Putamen (tissue), 1 donor: ENCODE data around the gene LIMK1.
"Not testable (repeated sequence)": the region's sequence is repeated elsewhere in the genome, so short reads cannot be mapped to it uniquely, and the experiment has no call there.

ENCODE experiments used
- DNase-seq: peaks from one replicate; pipeline ENCODE4 v3.0.0-alpha.2; 2016; ENCODE audit warnings: low spot score

Gene LIMK1

DNA sequence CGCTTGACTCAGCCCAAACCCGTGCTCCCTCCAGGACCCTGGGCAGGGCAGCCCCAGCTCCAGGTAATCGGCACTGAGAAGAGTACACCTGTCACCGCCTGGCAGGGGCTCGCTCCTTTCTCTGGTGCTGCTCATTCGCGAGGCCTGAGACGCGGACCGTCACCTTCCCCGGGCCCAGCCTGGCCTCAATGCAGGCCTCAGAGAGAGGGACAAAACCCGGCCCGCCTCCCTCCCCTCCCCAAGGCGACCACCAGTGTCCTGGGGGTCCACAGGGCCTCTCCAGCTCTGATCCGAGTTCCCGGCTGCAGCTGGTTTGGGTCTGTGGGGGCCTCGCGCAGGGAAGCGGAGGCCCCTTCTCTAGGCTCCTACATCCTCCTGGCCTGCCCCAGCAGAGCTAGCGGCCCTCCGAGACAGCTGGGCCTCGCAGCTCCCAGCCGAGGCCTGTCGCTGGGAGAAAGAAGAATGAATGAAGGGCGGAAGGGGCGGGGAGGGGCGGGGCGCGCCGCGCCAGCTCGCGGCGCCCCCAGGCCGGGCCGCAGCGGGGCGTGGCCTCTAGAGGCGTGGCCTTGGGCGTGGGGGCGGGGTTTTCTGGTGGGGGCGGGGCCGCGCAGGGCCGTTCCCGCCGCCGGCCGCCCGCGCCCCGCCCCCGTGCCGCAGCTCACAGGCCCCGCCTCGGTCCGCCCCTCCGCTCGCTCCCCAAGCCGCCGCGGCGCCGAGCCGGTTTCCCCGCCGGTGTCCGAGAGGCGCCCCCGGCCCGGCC is at the start of gene LIMK1:
TSS of gene LIMK1 (plus strand) at position 688 of the 760 bp plus-strand sequence. CDS start 187 bp downstream, outside the sequence.
- peak; percentile 88 for DNase-seq

DNA sequence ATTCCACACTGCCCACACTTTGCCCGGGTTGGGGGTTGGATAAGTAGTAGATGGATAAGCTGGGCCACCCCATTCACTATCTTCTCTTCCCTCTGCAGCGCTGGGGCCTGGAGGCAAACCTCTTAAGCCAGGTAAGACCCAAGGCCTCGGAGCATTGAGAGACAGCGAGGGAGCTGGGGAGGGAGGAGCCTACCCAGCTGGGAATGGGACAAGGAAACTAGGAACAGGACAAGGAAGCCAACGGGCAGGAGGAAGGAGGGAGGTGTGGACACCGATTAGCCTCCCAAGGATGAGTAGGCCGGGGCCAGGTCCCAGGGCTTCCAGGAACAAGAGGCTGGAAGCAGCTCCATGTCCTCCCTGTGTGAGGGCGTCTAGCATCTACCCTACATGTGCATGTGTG is 46.0 kb upstream of the LIMK1 start:
- DNase-seq, result no peak

DNA sequence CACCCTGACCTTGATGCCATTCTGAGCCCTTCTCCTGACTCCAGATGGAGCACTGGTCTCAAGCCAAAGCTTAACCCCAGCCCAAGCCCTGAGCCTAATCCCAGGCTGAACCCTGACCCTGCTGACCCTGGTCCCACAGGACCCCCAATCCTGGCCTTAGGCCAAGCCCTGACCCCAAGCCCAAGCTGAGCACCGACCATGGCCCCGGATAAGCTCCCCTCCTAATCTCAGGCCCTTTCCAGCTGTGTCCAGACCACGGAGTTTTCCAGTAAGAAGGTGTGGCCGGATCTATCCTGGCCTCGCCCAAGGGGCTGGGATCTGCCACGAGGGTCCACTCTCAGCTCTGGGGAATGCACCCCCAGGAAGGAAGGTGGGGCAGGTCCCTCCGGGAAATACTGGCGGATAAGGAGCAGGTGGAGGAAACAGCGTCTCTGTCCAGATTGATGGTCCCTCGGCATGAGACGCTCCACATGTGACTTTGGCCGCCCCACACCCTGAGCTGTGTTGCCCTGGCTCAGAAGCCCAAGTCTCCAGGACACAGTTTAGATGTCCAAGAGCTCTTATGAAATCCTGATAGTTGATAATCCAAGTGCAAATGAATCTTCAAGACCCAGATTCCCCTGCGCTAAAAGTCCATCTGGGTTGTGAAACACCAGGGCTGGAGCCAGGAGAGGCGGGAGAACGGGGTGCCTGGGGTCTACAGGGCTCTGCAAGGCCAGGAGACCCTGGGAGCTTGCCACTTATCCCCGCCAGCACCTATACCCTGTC is 45.2 kb upstream of the LIMK1 start:
- no peak for DNase-seq

DNA sequence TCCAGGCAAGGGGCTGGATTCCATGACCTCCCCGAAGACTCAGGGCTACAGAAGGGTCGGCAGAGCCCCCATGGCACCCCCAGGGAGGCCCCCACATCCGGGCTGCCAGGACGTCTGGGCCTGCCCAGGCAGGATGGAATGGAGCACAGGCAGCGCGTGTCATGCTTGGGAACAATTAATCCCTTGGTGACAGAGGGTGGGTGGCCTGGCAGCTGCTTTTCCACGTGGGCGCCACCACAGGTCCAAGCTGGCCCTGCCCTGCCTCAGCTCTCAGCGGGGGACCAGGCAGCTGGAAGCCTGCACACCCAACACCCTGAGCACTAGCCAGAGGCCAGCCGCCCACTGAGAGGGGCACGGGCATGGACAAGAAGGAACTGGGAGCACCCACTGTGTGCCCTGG is 44.3 kb upstream of the LIMK1 start:
- no peak for DNase-seq

DNA sequence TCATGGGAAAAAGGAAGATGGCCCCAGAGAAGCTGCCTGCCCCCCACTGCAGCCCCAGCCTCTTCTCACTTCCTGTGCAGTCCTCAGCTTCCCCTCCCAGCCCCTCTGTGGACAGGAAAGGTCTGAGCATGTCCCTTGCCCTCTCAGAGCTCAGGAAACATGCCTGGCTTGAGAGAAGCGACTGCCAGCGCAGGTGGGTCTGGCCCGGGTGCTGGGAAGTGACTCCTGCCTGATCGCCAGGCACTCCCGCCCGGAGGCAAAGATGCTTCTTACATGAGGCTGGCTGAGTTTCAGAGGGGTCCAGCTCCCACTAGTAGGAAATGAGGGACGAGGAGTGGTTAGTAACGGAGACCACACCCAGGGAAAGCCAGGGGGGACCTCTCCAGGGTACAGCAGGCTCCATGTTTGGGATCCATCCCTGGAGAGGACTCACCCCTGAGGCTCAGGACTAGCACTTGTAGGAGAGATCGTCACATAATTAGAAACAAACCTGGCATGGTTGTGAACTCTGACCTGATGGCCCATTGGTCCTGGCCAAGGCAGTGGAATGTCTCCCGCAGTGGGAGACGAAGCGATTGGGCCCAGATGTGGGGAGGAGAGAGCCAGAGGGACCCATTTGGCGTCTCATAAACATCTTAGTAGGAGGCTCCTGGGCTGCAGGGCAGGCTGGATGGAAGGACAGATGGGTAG is 43.4 kb upstream of the LIMK1 start:
- DNase-seq, result no peak

DNA sequence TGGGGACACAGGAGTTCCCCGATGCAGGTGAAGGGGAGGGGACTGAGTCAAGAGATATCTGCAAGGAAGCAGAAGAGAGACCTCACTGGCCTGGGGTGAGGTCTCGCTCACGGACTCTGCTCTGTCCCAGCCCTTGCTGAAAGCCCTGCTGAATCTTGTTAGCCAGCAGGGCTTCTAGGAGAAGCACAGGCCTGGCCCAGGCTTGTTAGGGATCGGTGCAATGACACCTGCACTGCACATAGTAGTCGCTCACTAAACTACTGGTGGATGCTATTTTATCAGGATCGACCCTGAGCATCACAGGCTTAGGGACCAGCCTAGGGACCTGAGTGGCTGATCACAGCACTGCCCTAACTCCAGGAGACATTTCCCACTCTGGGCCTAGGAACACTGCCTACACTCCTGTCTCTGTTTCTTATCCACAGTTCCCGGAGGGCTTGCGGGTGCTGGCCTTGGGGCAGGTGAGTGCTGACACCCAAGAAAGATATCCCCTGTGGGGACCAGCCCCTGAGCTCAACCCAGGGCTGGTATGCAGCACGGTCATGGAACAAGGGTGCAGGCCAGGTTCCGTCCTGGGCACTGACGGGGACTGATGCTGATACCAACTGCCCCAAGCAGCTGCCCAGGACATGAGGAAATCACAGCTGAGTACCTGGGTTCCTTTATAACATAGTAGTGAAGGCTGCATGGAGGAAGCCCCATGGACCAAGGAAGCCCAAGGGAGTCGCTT is 42.6 kb upstream of the LIMK1 start:
- DNase-seq, result no peak

DNA sequence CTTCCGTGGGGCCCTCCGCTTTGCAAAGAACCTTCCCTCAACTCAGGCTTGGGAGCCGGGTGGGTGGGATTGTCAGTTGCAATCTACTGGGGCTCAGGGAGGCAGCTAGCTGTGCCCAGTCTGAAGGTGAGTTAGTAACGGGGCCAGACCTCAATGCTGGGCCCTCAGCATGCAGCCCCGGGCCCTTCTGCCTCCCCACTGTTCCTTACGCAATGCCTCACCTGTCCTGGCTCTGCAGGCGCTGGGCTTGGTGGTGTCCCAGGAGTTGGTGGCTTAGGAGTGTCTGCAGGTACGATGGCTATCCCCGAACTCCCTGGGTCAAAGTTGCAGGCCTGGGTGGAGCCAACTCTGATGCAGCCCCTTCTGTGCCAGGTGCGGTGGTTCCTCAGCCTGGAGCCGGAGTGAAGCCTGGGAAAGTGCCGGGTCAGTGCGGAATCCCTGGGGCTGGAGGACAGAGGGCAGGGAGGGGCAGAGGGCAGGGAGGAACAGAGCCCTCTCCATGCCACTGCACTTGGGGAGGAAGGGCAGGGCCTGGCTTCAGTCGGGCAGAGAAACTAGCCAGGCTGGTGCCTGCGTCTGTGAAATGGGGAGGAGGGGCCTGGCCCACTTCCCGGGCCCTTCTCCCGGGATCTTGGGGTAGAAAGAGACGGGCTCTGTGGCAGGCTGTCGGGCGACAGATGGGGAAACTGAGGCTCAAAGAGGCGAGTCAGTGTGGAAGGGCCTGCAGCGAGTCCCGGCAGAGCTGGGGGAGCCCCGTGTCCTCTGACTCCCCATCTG is 40.7 kb upstream of the LIMK1 start:
- no peak for DNase-seq

DNA sequence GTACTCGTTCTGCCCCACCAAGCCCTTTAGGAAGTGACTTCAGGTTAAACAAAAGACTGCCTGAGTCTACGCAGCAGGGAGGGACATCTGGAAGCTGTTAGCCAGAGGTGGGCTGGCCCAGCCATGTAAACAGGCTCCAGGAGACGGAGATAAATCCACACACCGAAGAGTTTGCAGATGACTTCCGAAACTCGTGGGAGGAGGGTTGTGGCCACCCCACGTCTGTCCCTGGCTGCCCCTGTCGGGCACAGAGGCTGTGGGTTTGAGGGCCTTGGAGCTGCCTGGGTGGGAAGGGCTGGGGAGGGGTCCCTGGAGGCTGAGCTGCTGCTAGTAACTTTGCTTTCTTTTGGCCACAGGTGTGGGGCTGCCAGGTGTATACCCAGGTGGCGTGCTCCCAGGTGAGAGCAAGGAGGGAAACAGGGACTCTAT is 40.1 kb upstream of the LIMK1 start:
- no peak for DNase-seq

DNA sequence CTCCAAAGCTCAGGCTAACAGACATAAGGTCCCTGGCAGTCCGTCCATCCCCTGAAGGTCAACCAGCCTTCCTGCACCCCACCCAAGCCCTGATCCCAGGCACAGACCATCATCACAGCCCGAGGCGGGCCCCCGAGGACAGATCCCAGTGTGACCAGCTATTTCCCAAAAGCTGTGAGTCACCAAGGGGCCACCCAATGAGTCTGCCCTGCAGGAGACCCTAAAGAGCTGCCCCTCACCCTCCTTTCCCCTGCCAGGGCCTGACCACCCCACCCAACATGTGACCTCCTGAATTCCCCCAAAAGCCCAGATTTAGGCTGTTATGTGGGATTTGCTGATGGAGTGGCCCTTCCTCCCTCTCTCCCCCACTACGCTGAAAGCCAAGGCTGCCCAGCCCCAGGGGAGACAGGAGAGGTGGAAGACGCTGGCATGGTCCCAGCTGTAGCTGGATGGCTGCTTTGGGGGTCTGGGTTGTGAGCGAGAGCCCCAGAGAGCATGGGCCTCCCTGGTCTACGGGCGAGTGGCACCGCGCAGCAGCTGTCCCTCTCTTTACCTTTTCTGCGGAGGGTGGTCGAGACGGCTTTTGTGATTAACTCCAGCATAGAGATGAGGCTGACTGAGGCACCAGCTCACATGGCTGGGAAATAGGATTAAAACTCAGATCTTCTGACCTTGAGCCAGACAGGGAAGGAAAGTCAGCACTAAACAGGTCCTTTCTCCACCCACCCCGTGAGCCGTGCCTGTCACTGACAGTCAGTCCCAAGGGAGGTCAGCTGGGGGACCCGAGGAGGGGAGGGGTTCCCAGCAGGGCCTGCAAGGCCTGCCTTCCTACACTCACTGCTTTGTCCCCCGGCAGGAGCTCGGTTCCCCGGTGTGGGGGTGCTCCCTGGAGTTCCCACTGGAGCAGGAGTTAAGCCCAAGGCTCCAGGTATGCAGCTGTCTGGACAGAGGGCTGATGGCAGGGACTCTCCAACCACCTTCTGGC is 38.9 kb upstream of the LIMK1 start:
- DNase-seq, result peak; percentile 73

DNA sequence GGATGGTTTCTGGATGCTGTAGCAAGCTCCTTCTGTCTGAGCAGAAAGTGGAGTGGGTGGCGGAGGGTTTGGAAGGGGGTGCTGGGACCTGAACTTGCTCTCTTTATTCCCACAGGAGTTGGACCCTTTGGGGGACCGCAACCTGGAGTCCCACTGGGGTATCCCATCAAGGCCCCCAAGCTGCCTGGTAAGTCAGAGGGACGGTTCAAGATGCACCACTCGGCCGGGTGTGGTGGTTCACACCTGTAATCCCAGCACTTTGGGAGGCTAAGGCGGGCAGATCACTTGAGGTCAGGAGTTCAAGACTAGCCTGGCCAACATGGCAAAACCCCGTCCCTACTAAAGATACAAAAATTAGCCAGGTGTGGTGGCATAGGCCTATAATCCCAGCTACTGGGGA is 37.0 kb upstream of the LIMK1 start:
- DNase-seq, result not testable (repeated sequence)

DNA sequence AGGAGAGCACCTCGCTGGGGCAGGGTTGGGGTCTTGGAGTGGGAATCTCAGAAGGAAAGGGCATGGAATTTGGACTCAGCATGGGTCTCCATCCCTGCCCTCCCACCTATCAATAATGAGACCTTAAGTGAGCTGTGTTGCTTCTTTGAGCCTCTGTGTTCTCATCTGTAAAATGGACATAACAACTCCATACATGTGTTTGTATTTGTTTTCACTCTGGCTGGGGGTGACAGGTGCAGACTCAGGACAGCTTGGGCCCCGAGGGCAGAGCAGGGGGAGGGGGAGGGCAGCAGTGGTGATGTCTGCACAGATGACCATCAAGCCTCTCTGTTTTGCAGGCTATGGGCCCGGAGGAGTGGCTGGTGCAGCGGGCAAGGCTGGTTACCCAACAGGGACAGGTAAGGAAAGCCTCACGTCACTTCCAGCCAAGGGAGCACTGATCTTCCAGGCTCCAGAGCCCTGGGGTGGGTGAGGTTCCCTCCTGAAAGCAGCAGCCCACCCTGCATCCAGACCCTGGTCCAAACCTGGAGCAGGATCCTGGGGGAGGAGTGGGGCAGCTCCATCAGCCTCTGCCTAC is 35.7 kb upstream of the LIMK1 start:
- DNase-seq, result no peak

DNA sequence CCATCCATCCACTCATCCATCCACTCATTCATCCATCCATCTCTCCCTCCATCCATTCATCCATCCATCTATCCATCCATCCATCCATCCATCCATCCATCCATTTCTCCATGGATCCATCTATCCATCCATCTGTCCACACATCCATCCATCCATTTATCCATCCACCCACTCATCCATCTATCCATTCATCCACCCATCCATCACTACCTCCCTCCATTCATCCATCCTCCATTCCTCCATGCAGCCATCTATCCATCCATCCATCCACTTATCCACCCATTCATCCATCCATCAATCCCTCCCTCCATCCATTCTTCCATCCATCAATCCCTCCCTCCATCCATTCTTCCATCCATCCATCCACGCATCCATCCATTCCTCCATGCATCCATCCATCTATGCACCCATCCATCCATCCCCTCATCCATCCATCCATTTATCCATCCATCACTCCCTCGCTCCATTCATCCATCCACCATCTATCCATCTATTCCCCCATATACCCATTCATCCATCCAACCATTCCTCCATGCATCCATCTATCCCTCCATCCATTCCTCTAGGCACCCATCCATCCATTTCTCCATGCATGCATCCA is 34.5 kb upstream of the LIMK1 start:
- no peak for DNase-seq

DNA sequence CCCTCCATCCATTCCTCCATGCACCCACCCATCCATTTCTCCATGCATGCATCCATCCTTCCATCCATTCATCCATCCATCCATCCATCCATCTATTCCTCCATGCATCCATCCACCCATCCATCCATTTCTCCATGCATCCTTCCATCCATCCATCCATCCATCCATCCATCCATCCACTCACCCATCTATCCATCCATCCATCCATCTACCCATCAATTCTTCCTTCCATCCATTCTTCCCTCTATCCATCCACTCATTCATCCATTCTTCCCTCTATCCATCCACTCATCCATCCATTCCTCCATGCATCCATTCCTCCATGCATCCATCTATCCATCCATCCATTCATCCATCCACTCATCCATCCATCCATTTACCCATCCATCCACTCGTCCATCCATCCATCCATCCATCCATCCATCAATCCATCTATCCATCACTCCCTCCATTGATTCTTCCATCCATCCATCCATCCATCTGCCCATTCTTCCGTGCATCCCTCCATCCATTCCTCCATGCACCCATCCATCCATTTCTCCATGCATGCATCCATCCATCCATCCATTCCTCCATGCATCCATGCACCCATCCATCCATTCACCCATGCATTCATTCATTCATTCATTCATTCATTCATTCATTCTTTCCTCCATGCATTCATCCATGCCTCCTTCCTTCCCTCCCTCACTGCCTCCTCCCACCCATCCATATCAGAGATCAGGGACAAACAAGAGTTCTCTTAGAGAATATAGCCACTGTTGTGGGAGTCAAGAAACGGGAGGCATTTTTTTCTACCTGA is 33.4 kb upstream of the LIMK1 start:
- DNase-seq, result no peak

DNA sequence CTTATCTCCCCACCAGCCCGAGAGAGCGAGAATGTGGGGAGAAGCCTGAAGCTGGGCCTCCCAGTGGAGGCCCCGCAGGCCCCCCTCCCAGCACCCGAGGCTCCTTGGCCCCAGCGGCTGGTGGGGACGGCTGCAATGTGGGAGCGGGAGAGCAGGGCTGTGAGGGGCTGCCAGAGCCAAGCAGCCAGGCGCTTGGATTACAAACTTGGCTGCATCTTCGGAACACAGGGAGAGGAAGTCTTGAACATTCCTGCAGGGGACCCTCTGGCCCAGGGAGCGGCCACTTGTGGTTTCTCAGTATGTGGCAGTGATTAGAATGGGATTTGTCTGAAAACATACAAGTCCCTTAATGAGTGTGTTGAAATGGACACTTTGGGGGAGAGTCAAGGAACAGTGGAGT is 32.4 kb upstream of the LIMK1 start:
- no peak for DNase-seq

DNA sequence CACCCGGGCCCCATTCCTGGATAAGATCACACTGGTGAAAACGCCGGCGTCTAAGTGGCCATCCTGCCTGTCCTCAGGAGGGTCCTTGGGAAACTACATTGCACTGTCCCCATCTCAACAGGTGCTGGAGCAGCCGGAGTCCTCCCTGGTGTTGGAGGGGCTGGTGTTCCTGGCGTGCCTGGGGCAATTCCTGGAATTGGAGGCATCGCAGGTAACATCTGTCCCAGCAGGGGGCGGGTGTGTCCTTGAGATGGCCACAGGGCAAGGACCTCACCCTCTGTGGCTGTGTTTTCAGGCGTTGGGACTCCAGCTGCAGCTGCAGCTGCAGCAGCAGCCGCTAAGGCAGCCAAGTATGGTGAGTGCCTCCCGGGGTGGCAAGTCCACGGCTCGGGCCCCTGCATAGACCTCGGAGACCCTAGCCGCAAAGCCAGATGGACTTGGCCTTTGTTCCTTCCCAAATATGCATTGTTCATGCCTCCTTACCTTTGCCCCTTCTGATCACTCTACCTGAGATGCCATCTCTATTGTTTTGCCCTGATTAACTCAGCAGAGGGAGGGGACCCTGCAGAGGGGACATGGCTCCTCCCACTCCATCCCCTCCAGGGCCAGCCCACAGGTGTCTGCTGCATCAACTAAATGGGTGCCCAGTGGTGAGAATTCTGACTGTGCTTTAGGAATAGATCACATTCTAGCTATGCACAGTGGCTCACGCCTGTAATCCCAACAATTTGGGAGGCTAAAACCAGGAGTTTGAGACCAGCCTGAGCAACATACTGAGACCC is 31.8 kb upstream of the LIMK1 start:
- no peak for DNase-seq

DNA sequence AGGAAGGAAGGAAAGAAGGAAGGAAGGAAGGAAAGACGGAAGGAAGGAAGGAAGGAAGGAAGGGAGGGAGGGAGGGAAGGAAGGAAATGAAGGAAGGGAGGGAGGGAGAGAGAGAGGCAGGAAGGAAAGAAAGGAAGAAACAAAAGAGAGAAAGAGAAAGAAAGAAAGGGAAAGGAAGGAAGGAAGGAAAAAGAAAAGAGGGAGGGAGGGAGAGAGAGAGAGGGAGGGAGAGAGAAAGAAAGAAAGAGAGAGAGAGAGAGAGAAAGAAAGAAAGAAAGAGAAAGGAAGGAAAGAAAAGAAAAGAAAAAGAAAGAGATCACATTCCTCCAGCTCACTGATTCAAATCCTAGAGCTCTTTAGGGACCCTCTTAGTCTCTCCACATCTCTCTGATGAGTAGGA is 31.0 kb upstream of the LIMK1 start:
- DNase-seq, result no peak

DNA sequence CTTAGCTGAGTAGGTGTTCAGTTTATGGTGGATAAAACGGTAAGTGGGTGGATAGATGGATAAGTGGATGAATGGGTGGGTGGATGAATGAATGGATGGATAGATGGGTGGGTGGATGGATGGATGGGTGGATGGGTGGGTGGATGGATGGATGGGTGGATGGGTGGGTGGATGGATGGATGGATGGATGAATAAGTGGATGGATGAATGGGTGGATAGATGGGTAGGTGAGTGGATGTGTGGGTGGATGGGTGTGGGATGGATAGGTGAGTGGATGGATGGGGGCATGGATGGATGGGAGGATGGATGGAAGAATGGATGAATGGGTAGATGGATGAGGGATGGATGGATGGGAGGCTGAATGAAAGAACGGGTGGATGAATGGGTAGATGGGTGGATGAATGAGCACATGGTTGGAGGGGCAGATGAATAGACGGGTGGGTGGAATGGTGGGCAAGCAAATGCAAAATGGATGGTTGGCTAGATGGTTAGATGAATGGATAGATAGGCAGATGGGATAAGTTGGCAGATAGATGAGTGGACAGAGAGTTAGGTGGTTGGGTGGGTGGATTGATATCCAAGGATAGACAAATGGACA is 29.9 kb upstream of the LIMK1 start:
- DNase-seq, result no peak
